ENCODE results near the gene CIRBP.
"Not testable (repeated sequence)": the region's sequence is repeated elsewhere in the genome, so short reads cannot be mapped to it uniquely, and the experiment has no call there.

Gene CIRBP

GRCh38 chr19:1295169-1296012 is 26.3 kb downstream of the CIRBP start:
- DNase-seq, result peak; percentile 43

GRCh38 chr19:1296078-1296477 is 26.9 kb downstream of the CIRBP start:
- DNase-seq, result no peak

GRCh38 chr19:1296575-1297271 is 27.6 kb downstream of the CIRBP start:
- DNase-seq, result no peak

GRCh38 chr19:1298235-1298634 is 29.1 kb downstream of the CIRBP start:
- DNase-seq, result no peak

- no peak for DNase-seq
Measured at GRCh38 chr19:1299801-1300200, 30.7 kb downstream of the CIRBP start.

GRCh38 chr19:1300744-1301490 is 31.8 kb downstream of the CIRBP start:
- no peak for DNase-seq

GRCh38 chr19:1302533-1303239 is 33.6 kb downstream of the CIRBP start:
- DNase-seq, result no peak

- DNase-seq, result no peak
Measured at GRCh38 chr19:1304197-1304924, 35.2 kb downstream of the CIRBP start.

- not testable (repeated sequence) for DNase-seq
Measured at GRCh38 chr19:1305354-1305753, 36.2 kb downstream of the CIRBP start.

GRCh38 chr19:1307320-1307719 is 38.2 kb downstream of the CIRBP start:
- DNase-seq, result no peak

GRCh38 chr19:1307755-1308303 is 38.7 kb downstream of the CIRBP start:
- no peak for DNase-seq

- no peak for DNase-seq
Measured at GRCh38 chr19:1308718-1309117, 39.6 kb downstream of the CIRBP start.

- DNase-seq, result no peak
Measured at GRCh38 chr19:1309977-1310852, 41.1 kb downstream of the CIRBP start.

- DNase-seq, result no peak
Measured at GRCh38 chr19:1310853-1311180, 41.7 kb downstream of the CIRBP start.

GRCh38 chr19:1311543-1312091 is 42.5 kb downstream of the CIRBP start:
- DNase-seq, result no peak

GRCh38 chr19:1312767-1313694 is 43.9 kb downstream of the CIRBP start:
- no peak for DNase-seq

- DNase-seq, result no peak
Measured at GRCh38 chr19:1313695-1314613, 44.8 kb downstream of the CIRBP start.

- DNase-seq, result peak; percentile 17
Measured at GRCh38 chr19:1315470-1316166, 46.5 kb downstream of the CIRBP start.
